Activated CD8-positive, alpha-beta memory T cell treated with anti-CD3 and anti-CD28 coated beads for 36 hours (primary cell): ENCODE measurements around the gene HAL. TPM values are rescaled to one million over a fixed set of nuclear protein-coding genes. Genes with fewer than 3 reads are reported as not detected.
"Not testable (repeated sequence)": the region's sequence is repeated elsewhere in the genome, so short reads cannot be mapped to it uniquely, and the experiment has no call there.

Experiments used
- CTCF ChIA-PET: fragments of 350-600 bp; sonication (Branson Sonifier 250); formaldehyde crosslinking; loops from one replicate; lab custom pipeline; 2021; ENCODE audit warnings: antibody characterized with exemption; lab: Charles Lee
- POLR2A ChIA-PET: fragments of 350-600 bp; sonication (Branson Sonifier 250); formaldehyde crosslinking; loops from one replicate; lab custom pipeline; 2021; ENCODE audit warnings: antibody characterized with exemption; lab: Charles Lee
- total RNA-seq, 2 experiments: library from RNA; stranded (reverse); gene quantifications; one replicate each; pipeline ENCODE4 v1.2.3, GENCODE V29; 2021

HAL gene
- total RNA-seq, 2 experiments from 2014 or later, result 0.38 to 0.48 TPM

DNA sequence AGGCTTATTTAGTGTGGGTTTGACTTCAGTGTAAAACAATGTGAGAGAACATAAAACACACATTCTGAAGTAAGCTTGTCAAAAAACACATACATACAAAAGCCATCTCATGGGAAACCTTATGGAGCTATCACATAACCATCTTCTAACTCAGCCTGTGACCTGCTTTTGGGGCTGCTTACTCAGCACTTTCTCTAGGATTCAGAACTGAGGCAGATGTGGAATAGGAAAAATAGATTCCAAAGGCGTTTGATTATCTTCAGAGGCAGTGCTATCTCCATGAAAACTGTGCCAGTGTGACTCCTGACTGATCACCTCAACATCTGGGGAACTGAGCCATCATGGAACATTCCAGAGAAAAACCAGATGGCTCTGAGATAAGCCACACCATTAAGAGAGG, 13.5 kb downstream of the HAL start:
- ChIA-PET POLR2A (no interaction called here), CTCF (no interaction called here)

DNA sequence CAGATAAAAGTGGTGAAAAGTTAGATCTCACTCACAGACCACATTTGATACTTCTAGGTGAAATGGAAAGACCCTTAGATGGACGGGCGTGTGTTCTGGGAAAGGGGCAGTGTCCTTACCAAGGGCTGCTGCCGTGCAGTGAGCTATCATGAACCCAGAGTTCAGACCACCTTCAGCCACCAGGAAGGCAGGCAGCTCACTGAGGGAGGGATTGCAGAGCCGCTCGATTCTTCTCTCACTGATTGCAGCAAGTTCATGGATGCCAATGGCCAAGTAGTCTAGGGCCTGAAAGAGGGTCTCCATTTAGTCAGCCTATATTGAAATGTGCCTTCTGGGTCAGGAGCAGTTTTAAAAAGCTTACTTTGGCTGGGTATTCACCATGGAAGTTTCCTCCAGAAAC, 15.7 kb downstream of the HAL start:
- ChIA-PET CTCF (no interaction called here), POLR2A (no interaction called here)

DNA sequence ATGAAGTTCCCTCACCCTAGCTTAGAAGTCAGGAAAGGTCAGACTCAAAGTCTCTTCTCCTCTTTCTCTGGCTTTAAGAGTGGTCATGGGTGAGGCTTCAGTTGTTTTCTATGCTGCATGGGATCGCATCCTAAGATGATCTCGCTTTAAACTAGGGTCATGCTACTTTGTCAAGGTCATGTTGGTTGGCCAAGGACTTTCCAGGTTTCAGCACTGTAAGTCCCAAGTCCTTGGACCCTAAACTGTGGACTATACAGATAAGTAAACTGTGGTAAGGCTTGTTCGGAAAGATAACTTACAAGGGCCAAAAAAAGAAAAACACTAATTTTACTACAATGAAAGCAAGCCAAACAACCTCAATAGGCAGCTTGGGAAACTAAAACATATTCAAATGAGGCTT, 17.4 kb downstream of the HAL start:
- ChIA-PET POLR2A (no interaction called here), CTCF (no interaction called here)

DNA sequence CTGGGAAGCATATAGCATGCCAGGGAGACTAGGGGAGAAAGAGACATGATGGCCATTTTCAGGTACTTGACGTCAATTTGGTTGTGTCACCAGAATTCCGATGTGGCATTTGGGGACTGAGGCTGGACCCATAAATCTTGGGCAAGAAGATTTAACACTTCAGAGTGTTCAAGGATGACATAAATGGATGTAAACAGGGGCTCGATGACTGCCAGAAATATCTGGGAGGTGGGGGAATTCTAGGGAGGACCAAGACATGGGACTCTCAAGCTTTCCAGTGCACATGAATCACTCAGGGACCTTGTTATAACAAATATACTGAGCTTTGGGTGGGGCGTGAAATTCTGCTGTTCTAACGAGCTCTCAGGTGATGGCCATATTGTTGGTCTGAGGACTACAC, 17.8 kb downstream of the HAL start:
- ChIA-PET CTCF (no interaction called here), POLR2A (no interaction called here)

DNA sequence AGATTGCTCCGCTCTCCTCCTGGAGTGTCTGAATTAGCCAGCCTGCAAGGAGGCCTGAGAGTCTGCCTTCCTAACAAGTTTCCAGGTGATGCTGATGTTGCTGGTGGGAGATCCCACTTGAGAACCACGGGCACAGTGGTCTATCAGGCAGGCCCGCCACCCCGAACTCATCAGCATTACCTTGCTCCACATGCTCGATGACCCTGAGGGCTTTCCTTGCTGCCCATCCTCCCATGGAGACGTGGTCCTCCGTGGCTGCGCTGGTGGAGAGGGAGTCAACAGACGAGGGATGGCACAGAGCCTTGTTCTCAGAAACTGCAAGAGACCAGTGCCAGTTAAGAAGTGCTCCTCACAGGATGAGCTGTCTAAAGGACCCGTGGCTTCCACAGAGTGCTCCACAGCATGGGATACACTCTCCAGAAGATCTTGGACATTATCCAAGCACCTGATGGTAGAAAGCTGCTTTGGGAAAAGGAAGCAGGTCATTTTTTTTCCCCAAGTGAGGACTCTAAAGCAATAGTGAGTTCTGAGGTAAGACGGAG, 18.3 kb downstream of the HAL start:
- ChIA-PET POLR2A (no interaction called here), CTCF (no interaction called here)

DNA sequence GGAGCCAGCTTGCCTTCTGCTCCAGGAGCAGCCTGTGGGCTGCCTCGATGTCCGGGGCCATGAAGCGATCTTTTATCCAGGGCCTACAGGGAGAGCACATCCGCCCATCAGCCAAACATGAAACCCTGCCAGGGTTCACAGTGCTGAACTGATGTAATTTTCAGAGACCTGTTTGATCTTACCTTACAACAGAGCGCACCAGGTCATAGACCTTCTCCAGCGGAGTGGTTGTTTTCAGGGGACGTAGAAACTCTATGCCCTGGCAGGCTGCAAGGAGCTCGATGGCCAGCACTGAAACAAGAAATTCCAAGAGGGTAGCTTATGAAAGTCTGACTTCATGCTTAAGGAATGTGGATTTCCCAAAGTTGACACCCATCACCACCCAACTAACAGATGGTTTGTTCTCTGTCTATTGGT, 19.7 kb downstream of the HAL start:
- ChIA-PET POLR2A (no interaction called here), CTCF (no interaction called here)

DNA sequence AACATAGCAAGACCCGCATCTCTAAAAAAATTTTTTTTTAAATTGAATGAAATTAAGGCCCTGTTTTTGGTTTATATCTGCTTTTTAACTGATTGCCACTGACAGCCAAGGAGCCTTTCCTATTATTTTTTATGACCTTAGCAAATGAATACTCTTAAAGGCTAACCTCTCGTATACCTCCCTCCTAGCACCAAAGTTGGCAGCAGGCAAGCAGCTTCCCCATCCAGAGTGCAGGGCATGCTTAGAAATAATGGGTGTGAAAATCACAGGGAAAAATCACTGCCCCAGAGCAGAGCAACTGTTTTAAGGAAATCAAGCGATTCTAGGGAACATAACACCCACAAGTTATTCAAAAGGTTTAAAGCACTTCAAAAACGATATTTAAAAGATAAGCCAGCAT, 20.7 kb downstream of the HAL start:
- POLR2A ChIA-PET, result no interaction called here
- CTCF ChIA-PET, result no interaction called here

DNA sequence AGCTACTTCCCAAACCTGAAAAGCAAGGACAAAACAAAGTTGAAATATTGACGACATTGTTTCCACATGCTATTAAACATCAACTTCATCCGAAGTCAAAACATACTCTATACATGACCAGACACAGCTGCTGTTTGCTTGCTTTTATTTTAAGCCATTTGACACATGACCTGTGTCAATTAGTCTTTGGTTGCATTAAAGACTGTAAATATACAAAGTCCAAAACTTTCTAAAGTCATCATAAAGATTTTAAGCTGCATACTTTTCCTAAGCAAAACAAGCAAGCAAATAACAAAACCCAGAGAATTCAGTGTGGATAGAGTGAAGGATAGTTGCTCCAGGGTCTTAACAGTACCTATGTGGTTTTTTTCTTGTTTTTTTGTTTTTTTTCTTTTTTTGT, 21.8 kb downstream of the HAL start:
- ChIA-PET POLR2A (no interaction called here), CTCF (no interaction called here)

DNA sequence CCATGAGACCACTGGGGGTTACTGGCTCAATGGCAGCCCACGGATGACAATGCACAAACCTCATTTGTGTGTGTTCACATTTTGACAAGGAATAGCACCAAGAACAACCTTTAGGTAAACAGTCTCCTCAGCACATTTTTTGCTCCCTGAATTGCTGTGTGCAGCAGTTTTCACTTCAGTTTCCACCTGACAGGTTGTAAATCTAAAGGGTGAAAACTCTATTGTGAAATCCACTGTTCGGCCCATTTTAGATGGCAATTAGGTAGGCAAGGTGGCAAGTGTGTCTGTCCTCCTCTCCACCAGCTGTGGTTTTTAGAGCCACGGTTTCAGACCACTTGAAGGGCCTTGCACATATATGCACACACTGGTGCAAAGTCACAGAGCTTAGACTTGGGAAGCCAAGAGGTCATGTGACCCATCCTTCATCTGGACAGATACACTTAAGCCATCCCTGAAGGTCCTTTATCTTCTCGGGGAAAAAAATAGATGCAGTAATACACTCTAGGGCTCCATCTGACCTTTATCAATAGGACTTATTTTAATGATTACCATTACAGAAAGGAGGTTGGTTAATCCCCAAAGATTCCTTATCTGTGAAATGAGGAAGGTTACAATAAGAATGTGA, 23.2 kb downstream of the HAL start:
- ChIA-PET POLR2A (interaction anchor here (0.6 kb wide), 1 partner anchor 899 kb away, joined by 4 read pairs; the partner anchor contains the start of gene NR2C1), CTCF (interaction anchor here (0.5 kb wide), 1 partner anchor 77 kb away, joined by 3 read pairs; no protein-coding TSS in a partner anchor)

DNA sequence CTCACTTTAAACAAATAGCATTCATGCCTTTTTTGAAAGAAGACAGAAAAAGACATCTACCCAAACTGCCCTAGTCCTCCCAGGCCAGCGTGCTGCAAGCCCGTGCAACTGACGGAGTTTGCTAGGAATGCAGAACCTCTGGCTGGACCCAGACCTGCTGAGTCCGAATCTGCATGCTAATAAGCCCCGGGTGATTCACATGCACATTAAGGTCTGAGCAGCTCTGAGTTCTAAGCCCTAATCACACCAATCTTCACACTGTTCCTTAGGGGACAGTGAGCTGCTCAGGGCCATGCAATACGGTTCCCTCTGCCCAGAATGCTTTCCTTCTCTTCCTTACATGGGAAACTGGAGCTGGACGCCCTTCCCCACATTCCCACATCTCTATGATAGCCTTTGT, 25.2 kb downstream of the HAL start:
- ChIA-PET POLR2A (no interaction called here), CTCF (no interaction called here)

DNA sequence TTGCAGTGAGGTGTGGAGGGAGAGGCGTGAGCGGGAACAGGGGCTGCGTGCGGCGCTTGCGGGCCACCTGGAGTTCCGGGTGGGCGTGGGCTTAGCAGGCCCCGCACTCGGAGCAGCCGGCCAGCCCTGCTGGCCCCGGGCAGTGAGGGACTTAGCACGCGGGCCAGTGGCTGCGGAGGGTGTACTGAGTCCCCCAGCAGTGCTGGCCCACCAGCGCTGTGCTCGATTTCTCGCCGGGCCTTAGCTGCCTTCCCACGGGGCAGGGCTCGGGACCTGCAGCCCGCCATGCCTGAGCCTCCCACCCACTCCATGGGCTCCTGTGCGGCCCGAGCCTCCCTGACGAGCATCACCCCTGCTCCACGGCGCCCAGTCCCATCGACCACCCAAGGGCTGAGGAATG, 27.0 kb downstream of the HAL start:
- POLR2A ChIA-PET, CTCF ChIA-PET: not testable (repeated sequence)

DNA sequence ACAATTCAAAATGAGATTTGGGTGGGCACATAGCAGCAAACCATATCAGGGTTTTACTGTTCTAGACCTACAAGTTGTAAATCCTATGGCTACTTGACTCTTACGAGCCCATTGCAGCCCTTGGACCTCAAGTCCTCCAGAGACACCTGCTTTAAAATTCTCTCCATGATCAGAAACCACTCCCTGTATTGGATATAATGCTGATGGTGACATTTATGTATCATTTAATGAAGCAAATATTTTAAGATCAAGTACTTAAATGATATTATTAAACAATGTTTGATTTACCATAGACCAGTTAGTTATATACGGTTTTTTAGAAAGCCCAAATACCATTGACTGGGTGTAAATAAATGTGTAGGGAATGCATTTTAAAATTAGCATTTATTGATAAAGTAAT, 28.8 kb downstream of the HAL start:
- CTCF ChIA-PET, result interaction anchor here (0.7 kb wide), 1 partner anchor 196 kb away, joined by 4 read pairs; no protein-coding TSS in a partner anchor
- POLR2A ChIA-PET, result interaction anchor here (0.6 kb wide), 1 partner anchor 12 kb away, joined by 4 read pairs; no protein-coding TSS in a partner anchor

DNA sequence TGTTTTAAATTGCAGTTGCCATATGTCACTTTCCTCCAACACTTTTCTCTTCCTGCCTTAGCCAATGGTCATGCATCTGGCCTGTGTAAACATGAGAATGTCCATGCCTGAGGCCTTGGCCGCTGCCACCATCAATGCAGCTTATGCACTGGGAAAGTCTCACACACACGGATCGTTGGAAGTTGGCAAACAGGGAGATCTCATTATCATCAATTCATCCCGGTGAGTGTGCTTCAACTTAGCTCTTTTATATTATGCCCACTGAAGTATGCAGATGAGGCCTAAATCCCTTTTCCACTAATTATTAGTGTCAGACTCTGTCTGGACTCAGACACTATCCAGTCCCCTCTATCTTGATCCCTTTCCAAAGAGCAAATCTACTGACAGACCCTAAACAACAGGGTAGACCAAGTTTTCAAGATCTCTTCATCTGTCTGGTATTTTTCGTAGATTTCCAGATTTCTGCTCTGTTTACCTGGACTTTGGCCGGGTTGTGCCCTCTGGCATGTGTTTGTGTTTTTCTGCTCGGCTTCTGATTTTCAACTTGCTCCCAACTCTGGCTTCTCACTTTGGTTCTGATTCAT, 29.8 kb downstream of the HAL start:
- CTCF ChIA-PET, result no interaction called here

DNA sequence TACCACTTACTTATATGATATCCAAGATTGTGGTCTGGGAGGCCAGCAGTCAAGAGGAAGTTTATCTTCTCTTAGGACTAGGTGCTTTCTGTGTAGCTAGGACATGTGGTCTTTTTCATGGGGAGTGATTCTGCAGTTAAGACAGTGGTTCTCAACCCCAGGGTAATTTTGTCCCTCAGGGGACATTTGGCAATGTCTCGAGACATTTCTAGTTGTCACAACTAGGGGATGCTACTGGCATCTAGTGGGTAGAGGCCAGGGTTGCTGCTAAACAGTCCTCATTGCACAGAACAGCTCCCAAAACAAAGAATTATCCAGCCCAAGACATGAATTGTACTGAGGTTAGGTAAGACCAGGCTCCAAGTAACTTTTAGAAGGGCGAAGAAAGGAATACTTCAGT, 33.0 kb downstream of the HAL start:
- POLR2A ChIA-PET, result no interaction called here
- CTCF ChIA-PET, result no interaction called here

More for the DNA sequence above, 29.8 kb downstream of the HAL start:
- POLR2A ChIA-PET, result interaction anchor here (0.6 kb wide), 1 partner anchor 11 kb away, joined by 4 read pairs; no protein-coding TSS in a partner anchor

DNA sequence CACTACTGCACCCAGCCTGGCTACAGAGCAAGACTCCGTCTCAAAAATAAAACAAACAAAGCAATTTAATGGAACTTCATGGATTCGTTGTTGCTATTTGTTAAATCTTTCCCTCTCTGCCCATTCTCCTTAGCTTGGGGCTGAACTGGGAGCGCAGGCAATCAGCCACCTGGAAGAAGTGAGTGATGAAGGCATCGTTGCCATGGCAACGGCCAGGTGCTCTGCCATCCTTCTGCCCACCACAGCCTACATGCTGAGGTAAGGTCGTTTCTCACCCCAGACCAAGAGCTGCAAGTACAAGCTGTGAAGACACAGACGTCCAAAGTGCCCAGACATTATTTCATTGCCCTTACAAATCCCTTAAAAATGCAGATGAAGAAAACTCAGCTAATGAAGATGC, 33.9 kb downstream of the HAL start:
- POLR2A ChIA-PET, result no interaction called here
- CTCF ChIA-PET, result interaction anchor here (0.6 to 1.4 kb wide), 2 partner anchors 19 to 36 kb away, joined by 3 to 5 read pairs; partner anchors contain the start of genes AMDHD1 and CCDC38

DNA sequence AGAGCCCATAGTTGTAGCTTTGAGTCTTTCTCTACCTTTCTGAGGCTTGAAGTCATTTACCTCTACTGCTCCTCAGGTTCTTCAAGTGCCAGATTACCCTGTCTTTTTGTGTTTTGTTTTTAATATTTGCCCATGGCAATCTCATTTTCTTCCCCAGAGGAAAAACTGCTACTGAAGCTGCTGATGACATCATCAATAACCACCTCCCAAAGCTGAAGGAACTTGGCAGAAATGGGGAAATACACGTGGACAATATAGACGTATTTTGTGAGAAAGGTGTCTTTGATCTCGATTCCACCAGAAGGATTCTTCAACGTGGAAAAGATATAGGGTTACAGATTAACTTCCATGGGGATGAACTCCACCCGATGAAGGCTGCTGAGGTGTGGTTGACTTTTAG, 35.9 kb downstream of the HAL start:
- POLR2A ChIA-PET, result no interaction called here
- CTCF ChIA-PET, result interaction anchor here (1.2 kb wide), 1 partner anchor 39 kb away, joined by 3 read pairs; no protein-coding TSS in a partner anchor

DNA sequence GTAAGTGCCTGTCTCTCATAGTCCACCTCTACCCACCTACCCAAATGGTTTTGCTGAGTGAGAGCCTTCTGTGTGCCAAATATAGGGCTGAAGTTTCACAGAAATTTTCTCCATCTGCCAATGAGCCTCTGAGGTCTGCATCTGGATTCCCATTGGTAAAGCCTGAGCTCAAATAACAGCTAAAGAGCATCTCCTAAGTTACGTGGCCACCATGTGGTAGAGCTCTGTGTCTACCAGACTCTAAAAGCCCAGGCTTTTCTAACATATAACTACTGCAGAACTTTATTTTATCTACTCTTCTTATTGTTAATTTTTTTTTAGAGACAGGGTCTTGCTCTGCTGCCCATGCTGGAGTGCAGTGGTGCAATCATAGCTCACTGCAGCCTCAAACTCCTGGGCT, 37.0 kb downstream of the HAL start:
- ChIA-PET POLR2A (no interaction called here), CTCF (interaction anchor here (0.6 to 1.2 kb wide), 3 partner anchors 18 to 1270 kb away, joined by 3 read pairs; no protein-coding TSS in a partner anchor)

DNA sequence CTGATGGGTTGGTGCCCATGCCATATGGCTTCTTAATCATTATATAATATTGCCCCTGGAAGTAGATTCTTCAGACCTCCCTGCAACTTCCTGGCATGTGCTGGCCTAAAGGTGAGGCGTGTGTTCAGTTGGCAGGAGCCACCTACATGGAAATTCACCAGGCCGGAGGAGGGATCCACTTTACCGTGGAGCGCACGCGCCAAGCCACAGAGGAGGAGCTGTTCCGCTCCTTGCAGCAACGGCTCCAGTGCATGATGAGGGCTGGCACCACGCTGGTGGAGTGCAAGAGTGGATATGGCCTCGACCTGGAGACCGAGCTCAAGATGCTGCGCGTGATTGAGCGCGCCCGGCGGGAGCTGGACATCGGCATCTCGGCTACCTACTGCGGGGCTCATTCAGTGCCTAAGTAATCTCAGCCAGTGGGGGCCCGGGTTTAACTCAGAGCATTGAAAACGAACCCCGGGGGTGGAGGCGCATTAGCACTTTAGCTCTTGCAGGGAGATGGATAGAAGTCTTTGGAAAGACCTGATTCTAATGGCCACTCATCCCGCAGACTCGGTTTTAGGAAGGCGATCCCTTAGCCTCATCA, 39.5 kb downstream of the HAL start:
- ChIA-PET POLR2A (no interaction called here), CTCF (interaction anchor here (1.0 kb wide), 1 partner anchor 226 kb away, joined by 3 read pairs; no protein-coding TSS in a partner anchor)

DNA sequence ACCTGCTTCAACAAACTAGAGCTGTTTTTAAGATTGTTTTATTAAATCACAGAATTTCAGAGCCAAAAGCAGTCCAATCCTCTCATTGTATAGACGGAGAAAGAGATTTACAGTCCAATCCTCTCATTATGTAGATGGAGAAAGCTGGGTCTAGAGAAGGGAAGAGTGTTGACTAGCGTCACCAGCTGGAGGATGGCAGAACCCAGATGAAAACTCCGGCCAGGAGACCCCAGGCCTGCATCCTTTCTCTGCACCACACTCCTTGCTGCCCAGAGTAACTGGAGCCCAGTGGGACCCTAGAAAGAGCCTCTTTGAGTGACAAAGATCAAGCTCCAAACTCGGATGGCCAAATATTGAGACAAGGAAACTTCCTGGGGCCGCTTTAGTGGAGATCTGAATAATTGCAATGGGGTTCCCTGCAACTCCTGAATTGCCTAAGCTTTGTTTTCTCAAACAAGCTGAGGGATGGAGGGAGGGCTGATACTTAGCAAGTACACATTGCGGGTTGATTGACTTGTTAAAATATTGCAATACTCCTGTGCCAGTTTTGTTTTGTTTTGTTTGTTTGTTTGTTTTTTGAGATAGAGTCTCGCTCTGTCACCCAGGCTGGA, 40.5 kb downstream of the HAL start:
- ChIA-PET POLR2A (interaction anchor here (0.6 to 0.7 kb wide), 2 partner anchors 11 to 406 kb away, joined by 4 to 5 read pairs; no protein-coding TSS in a partner anchor), CTCF (interaction anchor here (1.0 kb wide), 1 partner anchor 227 kb away, joined by 3 read pairs; no protein-coding TSS in a partner anchor)
